SW480 (cell line): ENCODE measurements around the gene CDC5L.

Experiments used
- DNase-seq: peaks from one replicate; pipeline ENCODE4 v3.0.0-alpha.2; 2016; ENCODE audit warnings: low spot score

Gene CDC5L

DNA sequence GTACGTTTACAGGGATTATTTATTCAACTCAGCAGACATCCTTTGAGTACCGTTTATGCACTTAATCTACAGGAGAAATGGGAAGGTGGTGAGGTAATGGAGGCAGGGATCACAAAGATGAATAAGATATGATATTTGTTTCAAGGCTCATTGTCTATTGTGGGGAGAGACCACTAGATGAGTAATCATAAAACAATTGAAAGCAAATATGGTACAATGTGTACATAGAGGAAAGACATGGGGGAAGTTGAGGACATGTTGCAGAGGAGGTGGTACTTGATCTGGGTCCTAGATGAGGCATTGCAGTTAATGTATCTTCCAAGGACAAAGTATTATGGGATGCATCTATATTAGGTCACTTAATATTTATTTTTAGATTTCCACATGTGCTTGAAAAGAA lies 13.7 kb upstream of the CDC5L start:
- no peak for DNase-seq

GRCh38 chr6:44375071-44375470 lies 12.4 kb upstream of the CDC5L start:
- no peak for DNase-seq

DNA sequence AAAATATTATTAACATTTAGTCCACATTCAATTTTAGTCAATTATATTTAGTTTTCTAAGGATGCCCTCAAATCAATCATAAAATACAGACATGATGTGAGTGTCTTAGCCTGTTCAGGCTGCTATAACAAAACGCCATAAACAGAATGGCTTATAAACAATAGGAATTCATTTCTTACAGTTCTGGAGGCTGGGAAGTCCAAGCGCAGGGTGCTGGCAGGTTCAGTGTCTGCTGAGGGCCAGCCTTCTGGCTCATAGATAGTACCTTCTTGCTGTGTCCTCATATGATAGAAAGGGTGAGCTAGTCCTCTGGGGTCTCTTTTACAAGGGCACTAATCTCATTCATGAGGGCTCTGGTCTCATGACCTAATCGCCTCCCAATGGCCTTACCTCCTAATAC lies 10.0 kb upstream of the CDC5L start:
- DNase-seq: no peak

DNA sequence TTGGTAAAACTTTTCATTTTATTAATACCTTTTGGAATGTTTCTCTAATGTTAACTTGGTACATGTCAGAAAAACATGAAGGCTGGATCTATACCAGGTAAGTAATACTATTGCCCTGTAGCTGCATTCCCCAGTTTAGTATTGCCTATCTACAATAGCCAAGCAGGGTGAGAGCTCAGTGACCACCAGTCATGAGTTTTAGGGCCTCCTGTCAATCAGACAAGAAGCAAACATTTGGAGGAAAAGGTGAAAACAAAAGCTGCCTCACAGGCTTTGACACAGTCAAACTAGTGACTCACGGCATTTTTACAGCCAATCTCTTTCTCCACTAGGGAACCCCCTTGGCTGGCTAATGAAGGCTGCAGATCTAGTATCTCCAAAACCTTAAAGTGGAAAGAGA lies 9.5 kb upstream of the CDC5L start:
- no peak for DNase-seq

DNA sequence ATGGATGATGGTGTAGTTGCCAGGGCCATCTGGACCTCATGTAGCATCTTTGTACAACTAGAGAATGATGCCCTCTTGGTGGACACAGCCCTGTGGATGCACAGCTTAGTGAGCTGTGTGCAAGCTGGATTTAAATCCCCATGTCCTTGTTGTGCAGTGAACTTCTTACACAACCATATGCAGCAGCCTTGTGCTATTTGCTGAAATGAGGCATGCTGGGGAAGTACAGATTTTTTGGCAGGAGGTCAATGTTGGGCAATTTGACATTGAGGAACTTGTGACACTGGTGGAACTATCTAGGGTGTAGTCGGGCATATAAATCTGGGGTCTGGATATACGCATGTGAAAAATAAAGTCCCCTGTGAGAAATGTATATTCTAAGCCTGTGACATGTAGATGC lies 5.8 kb upstream of the CDC5L start:
- DNase-seq: no peak

GRCh38 chr6:44386364-44386928 lies 1.1 kb upstream of the CDC5L start:
- DNase-seq: no peak

- DNase-seq: no peak
Observed at GRCh38 chr6:44386929-44387345, 569 bp upstream of the CDC5L start.

DNA sequence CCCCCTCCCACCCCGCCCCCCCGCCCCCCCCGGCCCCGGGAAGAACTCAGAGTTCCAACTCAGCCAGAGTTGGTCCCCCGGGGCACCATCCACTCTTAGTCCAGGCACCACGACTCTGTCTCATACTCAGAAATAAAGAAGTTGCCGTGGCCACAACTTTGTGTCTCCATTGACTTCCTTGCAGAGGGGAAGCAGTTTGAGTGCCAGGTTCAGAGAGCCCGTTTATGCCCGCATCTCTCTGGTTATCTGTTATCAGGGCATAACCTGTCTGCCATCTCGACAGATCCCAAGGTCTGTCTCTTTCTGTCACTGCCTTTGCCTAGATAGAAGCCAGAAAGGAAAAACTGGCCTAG lies 605 bp downstream of the CDC5L start:
- DNase-seq: peak; percentile 11

GRCh38 chr6:44388887-44389286 lies 1.4 kb downstream of the CDC5L start:
- no peak for DNase-seq

DNA sequence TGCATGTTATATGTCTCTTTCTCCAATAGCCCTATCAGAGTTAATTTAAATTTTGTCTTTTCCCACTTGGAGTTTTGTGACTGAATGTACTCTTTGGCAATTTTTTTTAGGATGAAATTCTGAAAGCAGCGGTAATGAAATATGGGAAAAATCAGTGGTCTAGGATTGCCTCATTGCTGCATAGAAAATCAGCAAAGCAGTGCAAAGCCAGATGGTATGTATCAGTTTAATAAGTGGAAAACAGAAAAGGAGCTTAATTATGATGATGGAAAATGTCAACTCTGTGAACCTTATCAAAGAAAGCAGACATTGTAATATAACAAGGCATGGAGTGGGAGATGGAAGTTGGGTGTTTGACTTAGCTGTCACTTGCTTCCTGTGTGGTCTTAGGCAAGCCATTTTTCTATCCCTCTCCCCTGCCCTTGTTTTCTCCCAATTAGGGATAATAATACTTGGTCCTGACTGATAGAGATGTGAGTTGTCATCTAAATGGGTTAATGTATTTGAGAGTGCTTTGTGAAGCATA lies 2.7 kb downstream of the CDC5L start:
- no peak for DNase-seq

GRCh38 chr6:44395501-44395900 lies 8.0 kb downstream of the CDC5L start:
- no peak for DNase-seq

GRCh38 chr6:44396968-44397367 lies 9.5 kb downstream of the CDC5L start:
- DNase-seq: no peak

DNA sequence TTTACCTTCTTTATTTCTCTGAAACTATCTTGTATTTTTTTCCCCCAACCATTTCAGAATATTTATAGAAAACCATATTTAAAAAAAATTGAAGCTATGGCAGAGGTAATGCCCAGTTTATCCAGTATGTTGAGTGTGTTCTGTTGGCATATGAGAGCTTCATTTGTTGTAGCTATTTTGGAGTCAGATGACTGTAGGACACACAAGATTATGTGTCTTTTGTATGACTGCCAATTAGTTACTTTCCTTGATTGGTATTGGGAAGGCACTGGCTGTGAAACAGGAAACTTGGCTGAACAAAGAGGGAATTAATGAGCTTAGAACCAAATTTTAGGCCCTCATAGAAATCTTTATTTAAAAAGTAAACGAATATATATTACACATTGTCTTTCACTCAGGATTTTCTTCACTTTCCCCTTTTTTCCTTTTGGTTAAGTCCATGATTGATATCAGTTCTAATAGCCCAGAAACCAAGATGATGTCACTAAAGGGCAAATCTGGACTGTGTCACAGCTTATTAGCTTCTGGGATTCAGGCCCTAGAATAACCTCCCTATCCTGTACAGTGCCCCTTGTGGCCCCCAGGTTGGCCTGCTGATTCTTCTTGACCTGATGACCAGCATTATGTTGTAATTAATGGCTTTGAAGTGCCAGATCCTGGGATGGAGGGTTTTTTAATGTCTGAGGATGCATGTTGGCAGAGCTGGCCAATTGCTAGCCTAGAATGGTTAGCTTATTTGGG lies 10.1 kb downstream of the CDC5L start:
- no peak for DNase-seq

GRCh38 chr6:44399991-44400390 lies 12.5 kb downstream of the CDC5L start:
- no peak for DNase-seq

- DNase-seq: no peak
Observed at GRCh38 chr6:44400572-44400971, 13.1 kb downstream of the CDC5L start.

DNA sequence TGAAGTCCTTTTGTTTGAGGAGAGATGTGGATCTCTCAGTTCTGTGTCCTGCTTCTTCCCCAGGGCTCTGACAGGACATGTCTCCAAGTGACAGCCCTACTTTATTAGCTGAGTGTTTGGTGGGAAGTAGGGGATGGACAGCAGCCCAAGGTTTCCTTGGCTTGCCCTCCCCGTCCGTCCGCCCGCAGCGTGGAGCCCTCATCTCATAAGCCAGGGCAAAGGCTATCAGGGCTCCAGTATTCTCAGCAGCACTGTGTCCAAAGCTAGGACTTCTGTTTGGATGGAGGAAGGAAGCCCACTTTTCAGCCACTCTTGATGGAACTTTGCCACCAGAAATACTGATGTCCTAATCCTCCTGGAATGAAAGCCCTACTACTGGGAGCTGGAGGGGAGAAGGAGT lies 13.6 kb downstream of the CDC5L start:
- DNase-seq: no peak

- no peak for DNase-seq
Observed at GRCh38 chr6:44404022-44404714, 16.7 kb downstream of the CDC5L start.

DNA sequence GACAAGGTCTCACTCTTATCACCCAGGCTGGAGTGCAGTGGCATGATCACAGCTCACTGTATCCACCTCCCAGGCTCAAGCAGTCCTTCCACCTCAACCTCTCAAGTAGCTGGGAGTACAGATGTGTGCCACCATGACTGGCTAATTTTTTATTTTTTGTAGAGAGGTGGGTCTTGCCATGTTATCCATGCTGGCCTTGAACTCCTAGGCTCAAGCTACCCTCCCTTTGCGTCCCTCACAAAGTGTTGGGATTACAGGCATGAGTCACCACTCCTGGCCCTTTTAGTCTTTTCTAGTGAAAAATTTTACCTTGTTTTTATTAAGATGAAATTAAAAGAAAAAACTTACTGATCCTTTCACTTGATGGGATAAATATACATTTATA lies 17.2 kb downstream of the CDC5L start:
- no peak for DNase-seq

DNA sequence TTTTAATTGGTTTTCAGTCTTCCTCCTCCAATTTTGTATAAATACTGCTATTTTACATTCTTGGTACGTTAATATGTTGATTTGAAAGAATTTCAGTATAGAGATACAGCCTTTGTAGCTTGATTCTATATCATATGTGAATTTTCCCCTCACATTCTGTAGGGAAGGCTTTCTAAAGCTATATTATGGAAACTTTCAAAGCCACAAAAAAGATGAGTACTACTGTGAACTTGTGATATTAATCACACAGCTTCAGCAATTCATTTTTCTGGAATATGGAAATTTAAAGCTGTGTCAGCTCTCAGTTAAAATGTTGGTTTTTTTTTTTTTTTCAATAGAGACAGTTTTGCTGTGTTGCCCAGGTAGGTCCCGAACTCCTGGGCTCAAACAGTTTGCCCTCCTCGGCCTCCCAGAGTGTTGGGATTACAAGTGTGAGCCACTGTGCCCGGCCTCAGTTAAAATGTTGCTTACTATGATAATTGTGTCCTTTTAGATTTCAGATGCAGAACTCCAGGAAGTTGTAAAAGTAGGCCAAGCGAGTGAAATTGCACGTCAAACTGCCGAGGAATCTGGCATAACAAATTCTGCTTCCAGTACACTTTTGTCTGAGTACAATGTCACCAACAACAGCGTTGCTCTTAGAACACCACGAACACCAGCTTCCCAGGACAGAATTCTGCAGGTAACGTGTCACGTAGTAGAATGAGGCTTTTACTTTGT lies 20.6 kb downstream of the CDC5L start:
- DNase-seq: no peak

DNA sequence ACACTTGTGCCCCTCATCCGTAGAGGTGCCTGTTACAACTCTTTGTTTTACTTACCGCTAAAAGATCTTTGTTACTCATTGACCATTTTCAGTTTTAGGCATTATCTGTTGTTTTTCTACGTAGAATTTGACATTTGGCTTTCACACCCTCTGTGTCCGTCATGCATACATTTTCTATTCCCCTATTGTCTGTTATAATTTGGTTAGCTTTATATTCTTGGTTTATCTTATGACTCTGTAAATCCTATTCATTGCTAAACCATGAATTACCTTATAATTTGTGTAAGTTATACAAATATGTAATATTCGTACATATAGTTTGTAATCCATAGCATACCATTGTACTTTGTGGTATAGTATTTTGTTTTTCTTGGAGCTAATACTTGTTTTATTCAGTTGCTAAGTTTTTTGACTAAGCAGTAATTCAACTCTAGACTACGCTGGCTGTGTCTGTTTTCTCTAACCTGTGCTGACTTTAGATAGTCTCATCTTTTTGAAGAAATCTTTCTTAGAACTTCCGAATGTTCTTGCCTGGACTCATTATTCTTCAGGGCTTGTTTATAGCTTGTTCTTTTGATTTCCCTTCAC lies 21.8 kb downstream of the CDC5L start:
- no peak for DNase-seq

DNA sequence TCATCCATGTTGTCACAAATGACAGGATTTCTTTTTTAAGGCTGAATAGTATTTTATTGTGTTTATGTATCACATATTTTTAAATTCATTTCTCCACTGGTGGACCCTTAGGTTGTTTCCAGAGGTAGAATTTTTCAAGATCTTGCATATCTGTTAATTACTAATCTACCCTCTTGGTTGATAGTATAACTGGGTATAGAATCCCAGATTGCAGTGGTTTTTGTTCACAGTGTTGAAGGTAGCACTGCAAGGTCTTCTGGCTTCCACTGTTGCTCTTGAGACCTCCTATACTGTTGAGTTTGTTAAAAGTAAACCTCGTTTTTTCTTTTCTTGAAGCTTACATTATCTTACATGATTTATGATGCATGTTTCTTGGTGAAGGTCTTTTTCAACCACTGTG lies 22.9 kb downstream of the CDC5L start:
- DNase-seq: no peak

- DNase-seq: no peak
Observed at GRCh38 chr6:44411141-44411540, 23.6 kb downstream of the CDC5L start.
